HG02798 (cell line): Measurements from ENCODE around the gene OR52K2.
"Not testable (repeated sequence)": the region's sequence is repeated elsewhere in the genome, so short reads cannot be mapped to it uniquely, and the experiment has no call there.

Experiments used
- ATAC-seq: cut with Tn5 transposase; IDR thresholded peaks from one replicate; pipeline ENCODE4 v1.9.1; 2021; ENCODE audit warnings: mild to moderate bottlenecking; ENCODE audit not compliant: unreplicated experiment, poor library complexity

The OR52K2 gene

DNA sequence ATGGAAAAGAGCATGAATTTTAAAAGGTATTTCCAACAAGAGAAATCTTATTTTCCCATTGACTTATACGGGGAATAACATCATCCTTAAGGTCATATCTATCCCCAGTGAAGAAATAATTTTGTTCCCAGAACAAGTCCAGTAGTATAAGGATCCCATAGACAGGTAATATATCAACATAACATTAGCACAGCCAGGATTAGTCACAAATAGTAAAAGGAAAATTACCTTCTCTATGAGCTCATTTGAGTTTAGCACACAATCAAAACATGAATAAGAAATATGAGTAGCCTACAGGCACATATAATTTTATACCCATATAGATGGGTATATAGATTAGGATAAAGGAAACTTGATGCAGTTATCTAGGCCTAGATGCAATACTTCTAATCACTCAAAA, 30.5 kb downstream of the OR52K2 start:
- ATAC-seq: no peak

DNA sequence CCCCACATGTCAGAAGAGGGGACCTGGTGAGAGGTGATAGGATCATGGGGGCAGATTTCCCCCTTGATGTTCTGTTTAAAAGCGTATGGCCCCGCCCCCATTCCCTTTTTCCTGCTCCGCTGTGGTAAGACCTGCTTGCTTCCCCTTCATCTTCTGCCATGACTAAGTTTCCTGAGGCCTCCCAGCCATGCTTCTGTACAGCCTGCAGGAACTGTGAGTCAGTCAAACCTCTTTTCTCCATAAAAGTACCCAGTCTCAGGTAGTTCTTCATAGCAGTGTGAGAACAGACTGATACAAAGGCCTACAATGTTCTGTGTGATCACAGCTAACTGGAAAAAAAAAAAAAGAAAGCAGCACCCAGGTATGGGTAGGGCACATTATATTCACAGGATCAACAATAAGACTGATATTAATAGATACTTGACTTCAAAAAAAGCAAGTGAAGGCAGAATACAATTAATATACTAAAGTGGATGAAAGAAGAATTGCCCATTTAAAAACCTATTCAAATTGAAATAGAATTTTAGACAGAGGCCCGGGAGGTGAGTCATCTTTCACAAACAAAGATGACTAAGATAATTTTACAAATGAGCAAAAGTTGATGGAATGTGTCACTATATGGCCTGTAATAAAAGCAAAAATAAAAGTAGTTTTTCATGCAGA, 31.6 kb downstream of the OR52K2 start:
- no peak for ATAC-seq

DNA sequence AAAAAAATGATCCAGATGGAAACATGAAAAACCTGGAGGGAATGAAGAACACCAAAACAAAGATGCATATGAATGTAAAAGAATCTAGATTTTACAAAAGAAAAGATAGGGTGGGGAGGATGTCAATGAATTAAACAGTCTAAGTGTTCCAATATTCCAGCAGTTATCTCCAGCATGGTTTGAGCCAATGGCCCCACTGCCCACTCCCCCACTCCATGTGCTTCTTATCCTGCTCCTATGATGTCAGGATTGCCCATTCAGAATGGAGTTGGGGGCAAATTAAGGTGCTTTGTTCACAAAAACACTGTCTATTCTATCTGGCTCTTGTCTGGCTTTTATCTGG, 32.1 kb downstream of the OR52K2 start:
- no peak for ATAC-seq

DNA sequence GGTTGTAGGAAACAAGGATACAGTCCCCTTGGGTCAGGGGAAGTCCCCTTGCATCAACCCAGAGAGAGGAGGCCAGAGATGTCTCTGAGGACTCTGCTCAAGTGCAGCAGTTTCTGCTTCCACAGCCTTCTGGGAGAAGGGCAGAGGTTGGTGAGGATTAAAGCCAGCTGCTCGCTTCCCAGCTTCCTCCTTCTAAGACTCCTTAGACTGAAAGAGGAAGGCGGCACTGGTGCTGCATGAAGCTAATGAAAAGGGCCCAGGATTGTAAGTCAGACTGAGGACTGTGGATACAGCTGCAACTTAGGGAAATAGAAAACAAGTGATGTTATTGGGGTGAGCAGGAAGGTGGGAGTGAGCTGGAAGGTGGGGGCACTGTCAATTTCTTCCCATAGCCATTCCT, 33.4 kb downstream of the OR52K2 start, which contains the start of gene OR52K1:
OR52K1 (plus strand) TSS at position 202 of the 400 bp plus-strand sequence. CDS start 6,255 bp downstream, outside the sequence.
- ATAC-seq: no peak

DNA sequence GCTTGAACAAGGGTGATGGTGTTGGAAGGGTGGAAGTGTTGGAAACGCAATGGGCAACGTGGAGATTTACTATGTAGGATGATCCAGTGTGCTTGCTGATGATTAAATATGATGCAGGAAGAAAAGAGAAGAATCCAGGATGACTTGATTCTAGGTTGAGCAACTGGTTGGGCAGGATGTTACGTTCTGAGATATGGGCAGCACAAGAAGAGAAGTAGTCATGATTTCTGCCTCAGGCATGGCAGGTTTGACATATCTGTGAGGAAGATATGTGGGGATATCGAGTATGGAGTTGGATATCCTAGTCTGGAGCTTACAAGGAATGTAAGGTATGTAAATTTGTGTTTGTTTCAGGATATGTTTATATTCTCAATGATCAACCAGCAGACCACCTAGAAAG, 35.2 kb downstream of the OR52K2 start:
- no peak for ATAC-seq

DNA sequence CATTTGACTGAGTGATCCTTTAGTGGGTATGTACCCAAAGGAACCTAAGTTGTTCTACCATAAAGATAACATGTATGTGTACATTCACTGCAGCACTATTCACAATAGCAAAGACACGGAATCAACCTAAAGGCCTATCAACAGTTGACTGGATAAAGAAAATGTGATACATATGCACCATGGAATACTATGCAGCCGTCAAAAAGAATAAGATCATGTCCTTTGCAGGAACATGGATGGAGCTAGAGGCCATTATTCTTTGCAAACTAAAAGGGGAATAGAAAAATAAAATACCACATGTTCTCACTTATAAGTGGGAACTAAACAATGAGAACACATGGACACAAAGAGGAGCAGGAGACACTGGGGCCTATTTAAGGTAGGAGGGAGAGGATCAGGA, 42.3 kb downstream of the OR52K2 start:
- ATAC-seq: not testable (repeated sequence)

DNA sequence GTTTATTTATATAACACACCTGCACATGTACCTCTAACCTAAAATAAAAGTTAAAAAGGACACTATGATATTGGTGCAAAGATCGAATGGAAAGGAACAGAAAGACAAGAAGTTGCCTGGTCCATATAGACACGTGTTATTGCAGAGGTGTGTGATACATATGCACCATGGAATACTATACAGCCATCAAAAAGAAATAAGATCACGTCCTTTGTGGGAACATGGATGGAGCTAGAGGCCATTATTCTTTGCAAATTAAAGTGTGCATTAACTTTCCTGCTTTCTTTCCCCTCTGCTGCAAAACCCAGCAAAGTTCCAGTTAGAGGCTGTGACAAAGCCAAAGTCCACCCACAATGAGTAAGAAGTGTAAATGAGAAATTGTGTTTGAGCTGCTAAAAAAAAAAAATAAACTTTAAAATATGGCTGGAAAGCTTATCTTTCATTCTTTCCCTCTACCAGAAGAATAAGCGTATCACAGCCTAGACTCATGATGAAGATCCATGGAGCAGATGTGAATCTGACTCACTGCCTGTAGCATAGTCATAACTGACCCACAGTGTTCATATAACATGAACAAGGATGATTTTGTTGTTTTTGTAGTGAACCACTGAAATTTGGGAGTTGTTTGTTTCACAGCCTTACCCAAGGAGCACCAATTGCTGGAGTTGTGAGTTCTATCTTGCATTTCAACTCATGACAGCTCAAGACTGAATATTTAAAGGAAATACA, 42.9 kb downstream of the OR52K2 start:
- ATAC-seq: no peak

DNA sequence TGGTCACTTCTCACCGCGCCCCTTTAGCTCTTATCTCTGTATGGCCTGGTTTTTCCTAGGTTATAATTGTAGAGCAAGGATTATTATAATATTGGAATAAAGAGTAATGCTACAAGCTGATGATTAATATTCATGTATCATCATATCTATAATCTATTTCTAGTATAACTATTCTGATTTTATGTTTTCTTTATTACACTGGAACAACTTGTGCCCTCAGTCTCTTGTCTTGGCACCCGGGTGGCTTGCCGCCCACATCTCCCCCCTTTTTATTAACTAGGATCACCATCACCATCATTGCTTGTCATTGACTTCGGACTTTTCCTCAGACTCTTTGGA, 44.4 kb downstream of the OR52K2 start:
- ATAC-seq: no peak

DNA sequence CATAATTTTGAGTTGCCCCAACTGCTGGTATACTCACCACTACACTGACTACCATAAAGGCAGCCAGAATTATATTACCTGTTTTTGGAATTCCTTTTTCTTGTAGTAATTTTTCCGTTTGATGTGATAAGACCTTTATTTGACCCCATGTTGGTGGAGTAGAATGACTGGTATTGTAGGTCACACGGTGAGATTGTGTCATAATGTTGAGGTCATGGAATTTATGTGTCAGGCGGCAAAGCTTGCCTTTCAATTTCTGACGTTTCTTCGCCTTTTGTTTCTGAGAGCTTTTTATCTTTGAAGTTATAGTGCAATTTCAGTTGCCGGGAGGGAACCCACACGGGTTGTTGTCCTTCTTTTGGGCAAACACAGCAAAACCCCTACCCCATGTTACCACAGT, 46.4 kb downstream of the OR52K2 start:
- no peak for ATAC-seq

DNA sequence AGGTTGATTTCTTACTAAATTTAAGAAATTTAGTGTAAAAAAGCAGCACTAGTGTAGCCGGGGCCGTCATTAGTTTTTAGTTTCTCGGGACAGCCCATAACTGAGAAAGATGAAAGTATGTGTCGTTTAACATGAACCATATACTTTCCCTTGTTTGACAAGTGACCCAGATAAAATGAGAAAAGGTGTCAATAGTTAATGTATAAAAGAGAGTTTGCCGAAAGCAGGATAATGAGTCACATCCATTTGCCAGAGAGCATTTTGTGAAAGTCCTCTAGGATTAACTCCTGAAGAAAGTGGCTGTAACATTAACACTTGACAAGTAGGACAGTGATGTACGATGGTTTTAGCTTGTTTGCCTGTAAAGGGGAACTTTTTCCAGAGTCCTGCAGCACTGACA, 46.9 kb downstream of the OR52K2 start:
- ATAC-seq: no peak

DNA sequence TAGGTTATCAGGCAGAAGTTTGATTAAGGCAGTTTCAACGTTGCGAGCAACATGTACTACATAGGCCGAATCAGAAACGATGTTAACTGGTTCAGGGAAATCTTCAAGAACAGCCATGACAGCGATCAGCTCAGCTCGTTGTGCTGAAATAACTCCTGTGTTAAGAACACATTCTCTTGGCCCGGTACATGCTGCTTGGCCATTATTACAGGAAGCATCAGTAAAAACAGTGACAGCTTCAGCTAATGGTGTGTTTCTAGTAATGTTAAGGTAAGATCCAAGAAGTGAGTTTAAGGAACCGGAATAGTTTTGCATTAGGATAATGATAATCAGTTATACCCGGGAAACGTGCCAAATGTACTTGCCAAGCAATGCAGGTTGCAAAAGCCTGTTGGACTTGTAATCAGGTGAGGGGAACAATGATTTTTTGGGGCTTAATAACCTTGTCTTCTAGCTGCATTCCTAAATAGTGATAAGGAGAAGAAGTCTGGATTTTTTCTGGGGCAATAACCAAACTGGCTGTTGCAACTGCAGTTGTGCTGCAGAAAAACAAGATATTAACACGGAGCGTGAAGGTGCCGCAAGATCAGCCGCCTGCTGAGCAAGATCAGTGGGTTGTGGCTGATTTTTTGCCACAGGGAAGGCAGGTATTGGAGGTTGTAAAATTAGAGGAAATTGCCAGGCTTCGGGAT, 47.6 kb downstream of the OR52K2 start:
- no peak for ATAC-seq
